Measurements from ENCODE around the gene N4BP2L2.

Gene N4BP2L2

GRCh38 chr13:32538621-32539246 is at the start of gene N4BP2L2:
Gene N4BP2L2, minus strand, starts transcription at chr13:32538795. Its CDS starts 1,768 bp downstream, at chr13:32537027.
- peak; percentile 99 for ATAC-seq
- TF ChIP-seq OSR1 (CRISPR knock-in tag; IDR thresholded peaks at IDR 0.05) (no peak), ESRRG (CRISPR knock-in tag; IDR thresholded peaks at IDR 0.05) (no peak), ZC3H10 (CRISPR knock-in tag; IDR thresholded peaks at IDR 0.05) (no peak), ZFP30 (CRISPR knock-in tag; IDR thresholded peaks at IDR 0.05) (no peak), ISL1 (CRISPR knock-in tag; IDR thresholded peaks at IDR 0.05) (no peak)
- TF ChIP-seq, protein P1, sequence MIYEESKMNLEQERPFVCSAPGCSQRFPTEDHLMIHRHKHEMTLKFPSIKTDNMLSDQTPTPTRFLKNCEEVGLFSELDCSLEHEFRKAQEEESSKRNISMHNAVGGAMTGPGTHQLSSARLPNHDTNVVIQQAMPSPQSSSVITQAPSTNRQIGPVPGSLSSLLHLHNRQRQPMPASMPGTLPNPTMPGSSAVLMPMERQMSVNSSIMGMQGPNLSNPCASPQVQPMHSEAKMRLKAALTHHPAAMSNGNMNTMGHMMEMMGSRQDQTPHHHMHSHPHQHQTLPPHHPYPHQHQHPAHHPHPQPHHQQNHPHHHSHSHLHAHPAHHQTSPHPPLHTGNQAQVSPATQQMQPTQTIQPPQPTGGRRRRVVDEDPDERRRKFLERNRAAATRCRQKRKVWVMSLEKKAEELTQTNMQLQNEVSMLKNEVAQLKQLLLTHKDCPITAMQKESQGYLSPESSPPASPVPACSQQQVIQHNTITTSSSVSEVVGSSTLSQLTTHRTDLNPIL (CRISPR knock-in tag; IDR thresholded peaks at IDR 0.05; ENCODE audit: low read depth), result no peak
- TF ChIP-seq, protein P2, sequence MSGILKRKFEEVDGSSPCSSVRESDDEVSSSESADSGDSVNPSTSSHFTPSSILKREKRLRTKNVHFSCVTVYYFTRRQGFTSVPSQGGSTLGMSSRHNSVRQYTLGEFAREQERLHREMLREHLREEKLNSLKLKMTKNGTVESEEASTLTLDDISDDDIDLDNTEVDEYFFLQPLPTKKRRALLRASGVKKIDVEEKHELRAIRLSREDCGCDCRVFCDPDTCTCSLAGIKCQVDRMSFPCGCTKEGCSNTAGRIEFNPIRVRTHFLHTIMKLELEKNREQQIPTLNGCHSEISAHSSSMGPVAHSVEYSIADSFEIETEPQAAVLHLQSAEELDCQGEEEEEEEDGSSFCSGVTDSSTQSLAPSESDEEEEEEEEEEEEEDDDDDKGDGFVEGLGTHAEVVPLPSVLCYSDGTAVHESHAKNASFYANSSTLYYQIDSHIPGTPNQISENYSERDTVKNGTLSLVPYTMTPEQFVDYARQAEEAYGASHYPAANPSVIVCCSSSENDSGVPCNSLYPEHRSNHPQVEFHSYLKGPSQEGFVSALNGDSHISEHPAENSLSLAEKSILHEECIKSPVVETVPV (CRISPR knock-in tag; IDR thresholded peaks at IDR 0.05), result no peak

DNA sequence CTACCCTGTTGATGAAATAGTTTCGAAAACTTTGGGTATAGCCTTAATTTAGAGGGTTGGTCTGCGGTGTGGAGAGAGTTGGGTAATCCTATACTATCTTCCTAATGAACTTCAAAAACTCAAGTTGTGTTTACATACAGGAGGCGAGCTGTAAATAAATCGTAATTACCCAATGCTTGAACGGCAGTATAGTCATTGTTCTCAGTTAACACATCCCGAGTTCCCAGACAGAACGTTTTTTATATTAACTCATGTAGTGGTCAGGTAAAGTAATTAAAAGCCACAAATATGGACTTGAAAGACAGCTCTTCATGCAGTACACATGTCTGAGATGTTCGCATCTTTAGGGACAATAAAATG is 49.2 kb upstream of the N4BP2L2 start:
- no peak for TF ChIP-seq RARB (CRISPR knock-in tag; IDR thresholded peaks at IDR 0.05)
- TF ChIP-seq, protein P2 (CRISPR knock-in tag; IDR thresholded peaks at IDR 0.05), result no peak
- TF ChIP-seq, protein P3, sequence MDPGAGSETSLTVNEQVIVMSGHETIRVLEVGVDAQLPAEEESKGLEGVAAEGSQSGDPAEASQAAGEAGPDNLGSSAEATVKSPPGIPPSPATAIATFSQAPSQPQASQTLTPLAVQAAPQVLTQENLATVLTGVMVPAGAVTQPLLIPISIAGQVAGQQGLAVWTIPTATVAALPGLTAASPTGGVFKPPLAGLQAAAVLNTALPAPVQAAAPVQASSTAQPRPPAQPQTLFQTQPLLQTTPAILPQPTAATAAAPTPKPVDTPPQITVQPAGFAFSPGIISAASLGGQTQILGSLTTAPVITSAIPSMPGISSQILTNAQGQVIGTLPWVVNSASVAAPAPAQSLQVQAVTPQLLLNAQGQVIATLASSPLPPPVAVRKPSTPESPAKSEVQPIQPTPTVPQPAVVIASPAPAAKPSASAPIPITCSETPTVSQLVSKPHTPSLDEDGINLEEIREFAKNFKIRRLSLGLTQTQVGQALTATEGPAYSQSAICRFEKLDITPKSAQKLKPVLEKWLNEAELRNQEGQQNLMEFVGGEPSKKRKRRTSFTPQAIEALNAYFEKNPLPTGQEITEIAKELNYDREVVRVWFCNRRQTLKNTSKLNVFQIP (CRISPR knock-in tag; IDR thresholded peaks at IDR 0.05; ENCODE audit: borderline replicate concordance, low read depth), result no peak
- no peak for TF ChIP-seq TOX (CRISPR knock-in tag; IDR thresholded peaks at IDR 0.05; ENCODE audit: borderline replicate concordance)
- no peak for TF ChIP-seq ZNF8 (CRISPR knock-in tag; IDR thresholded peaks at IDR 0.05)
- no peak for TF ChIP-seq ARNTL (CRISPR knock-in tag; IDR thresholded peaks at IDR 0.05; ENCODE audit: borderline replicate concordance, low read depth)
- no peak for TF ChIP-seq SNAI2 (CRISPR knock-in tag; IDR thresholded peaks at IDR 0.05)
- TF ChIP-seq, protein P4, sequence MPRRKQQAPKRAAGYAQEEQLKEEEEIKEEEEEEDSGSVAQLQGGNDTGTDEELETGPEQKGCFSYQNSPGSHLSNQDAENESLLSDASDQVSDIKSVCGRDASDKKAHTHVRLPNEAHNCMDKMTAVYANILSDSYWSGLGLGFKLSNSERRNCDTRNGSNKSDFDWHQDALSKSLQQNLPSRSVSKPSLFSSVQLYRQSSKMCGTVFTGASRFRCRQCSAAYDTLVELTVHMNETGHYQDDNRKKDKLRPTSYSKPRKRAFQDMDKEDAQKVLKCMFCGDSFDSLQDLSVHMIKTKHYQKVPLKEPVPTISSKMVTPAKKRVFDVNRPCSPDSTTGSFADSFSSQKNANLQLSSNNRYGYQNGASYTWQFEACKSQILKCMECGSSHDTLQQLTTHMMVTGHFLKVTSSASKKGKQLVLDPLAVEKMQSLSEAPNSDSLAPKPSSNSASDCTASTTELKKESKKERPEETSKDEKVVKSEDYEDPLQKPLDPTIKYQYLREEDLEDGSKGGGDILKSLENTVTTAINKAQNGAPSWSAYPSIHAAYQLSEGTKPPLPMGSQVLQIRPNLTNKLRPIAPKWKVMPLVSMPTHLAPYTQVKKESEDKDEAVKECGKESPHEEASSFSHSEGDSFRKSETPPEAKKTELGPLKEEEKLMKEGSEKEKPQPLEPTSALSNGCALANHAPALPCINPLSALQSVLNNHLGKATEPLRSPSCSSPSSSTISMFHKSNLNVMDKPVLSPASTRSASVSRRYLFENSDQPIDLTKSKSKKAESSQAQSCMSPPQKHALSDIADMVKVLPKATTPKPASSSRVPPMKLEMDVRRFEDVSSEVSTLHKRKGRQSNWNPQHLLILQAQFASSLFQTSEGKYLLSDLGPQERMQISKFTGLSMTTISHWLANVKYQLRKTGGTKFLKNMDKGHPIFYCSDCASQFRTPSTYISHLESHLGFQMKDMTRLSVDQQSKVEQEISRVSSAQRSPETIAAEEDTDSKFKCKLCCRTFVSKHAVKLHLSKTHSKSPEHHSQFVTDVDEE (CRISPR knock-in tag; IDR thresholded peaks at IDR 0.05), result no peak
- TF ChIP-seq CSDC2 (CRISPR knock-in tag; IDR thresholded peaks at IDR 0.05), result no peak
- TF ChIP-seq ZNF565 (CRISPR knock-in tag; conservative IDR thresholded peaks at IDR 0.05; ENCODE audit: low read depth), result no peak
- no peak for TF ChIP-seq ISL1 (CRISPR knock-in tag; IDR thresholded peaks at IDR 0.05)
- no peak for TF ChIP-seq PATZ1 (CRISPR knock-in tag; IDR thresholded peaks at IDR 0.05; ENCODE audit: borderline replicate concordance)
- no peak for TF ChIP-seq ZC3H10 (CRISPR knock-in tag; IDR thresholded peaks at IDR 0.05)
- TF ChIP-seq ZFP3 (CRISPR knock-in tag; IDR thresholded peaks at IDR 0.05), result no peak
- no peak for TF ChIP-seq GLIS3 (CRISPR knock-in tag; IDR thresholded peaks at IDR 0.05)
- no peak for TF ChIP-seq OSR1 (CRISPR knock-in tag; IDR thresholded peaks at IDR 0.05)
- TF ChIP-seq TCF4 (CRISPR knock-in tag; IDR thresholded peaks at IDR 0.05; ENCODE audit: borderline replicate concordance), result no peak
- no peak for TF ChIP-seq BACH2 (CRISPR knock-in tag; IDR thresholded peaks at IDR 0.05; ENCODE audit: borderline replicate concordance)
- ATAC-seq, result peak; percentile 26
